ENCODE data around the gene RABEPK. TPM values are rescaled to one million over a fixed set of nuclear protein-coding genes. Genes with fewer than 3 reads are reported as not detected.

RABEPK gene
- total RNA-seq, 1 donor from 2014 or later = 19.8 TPM

GRCh38 chr9:125238127-125238914 is 38.0 kb downstream of the RABEPK start:
- no peak for TF ChIP-seq CTCF (IDR thresholded peaks at IDR 0.05; ENCODE audit: insufficient read depth, low read length, poor library complexity, severe bottlenecking)
- peaks cover 1% of the 10 kb centered on the region for H3K36me3 ChIP-seq (ENCODE audit: control insufficient read depth, insufficient read depth, low read length)
- no peaks in the 10 kb centered on the region for H3K27me3 ChIP-seq (ENCODE audit: control insufficient read depth, insufficient read depth, low read length)
- peak overlapping the region; percentile 95 for H3K4me3 ChIP-seq (ENCODE audit: low read depth, low read length)
- no peak for DNase-seq (ENCODE audit: low read depth)

GRCh38 chr9:125238915-125239446 is 38.6 kb downstream of the RABEPK start:
- Histone ChIP-seq H3K27me3 (ENCODE audit: control insufficient read depth, insufficient read depth, low read length) (no peaks in the 10 kb centered on the region), H3K36me3 (ENCODE audit: control insufficient read depth, insufficient read depth, low read length) (peaks cover 1% of the 10 kb centered on the region), H3K4me3 (ENCODE audit: low read depth, low read length) (peak overlapping the region; percentile 95)
- no peak for TF ChIP-seq CTCF (IDR thresholded peaks at IDR 0.05; ENCODE audit: insufficient read depth, low read length, poor library complexity, severe bottlenecking)
- DNase-seq (ENCODE audit: low read depth) = no peak

- no peaks in the 10 kb centered on the region for H3K36me3 ChIP-seq (ENCODE audit: control insufficient read depth, insufficient read depth, low read length)
- H3K4me3 ChIP-seq (ENCODE audit: low read depth, low read length) = peak overlapping the region; percentile 95
- H3K27me3 ChIP-seq (ENCODE audit: control insufficient read depth, insufficient read depth, low read length) = no peaks in the 10 kb centered on the region
- no peak for DNase-seq (ENCODE audit: low read depth)
- TF ChIP-seq CTCF (IDR thresholded peaks at IDR 0.05; ENCODE audit: insufficient read depth, low read length, poor library complexity, severe bottlenecking) = no peak
Measured at GRCh38 chr9:125239631-125240597, 39.6 kb downstream of the RABEPK start.

- H3K4me3 ChIP-seq (ENCODE audit: low read depth, low read length) = peak overlapping the region; percentile 95
- no peaks in the 10 kb centered on the region for H3K36me3 ChIP-seq (ENCODE audit: control insufficient read depth, insufficient read depth, low read length)
- H3K27me3 ChIP-seq (ENCODE audit: control insufficient read depth, insufficient read depth, low read length) = no peaks in the 10 kb centered on the region
- no peak for TF ChIP-seq CTCF (IDR thresholded peaks at IDR 0.05; ENCODE audit: insufficient read depth, low read length, poor library complexity, severe bottlenecking)
- no peak for DNase-seq (ENCODE audit: low read depth)
Measured at GRCh38 chr9:125240649-125240999, 40.3 kb downstream of the RABEPK start.

- TF ChIP-seq CTCF (IDR thresholded peaks at IDR 0.05; ENCODE audit: insufficient read depth, low read length, poor library complexity, severe bottlenecking) = peak; percentile 13
- peak; percentile 99 for DNase-seq (ENCODE audit: low read depth)
Measured at GRCh38 chr9:125241000-125241862, 40.9 kb downstream of the RABEPK start, which contains the start of gene HSPA5. TSS of gene HSPA5 (minus strand) at chr9:125241343. CDS start at chr9:125241126, 217 bp downstream.

More at GRCh38 chr9:125241000-125241862, 40.9 kb downstream of the RABEPK start, which contains the start of gene HSPA5:
- Histone ChIP-seq H3K27me3 (ENCODE audit: control insufficient read depth, insufficient read depth, low read length) (no peaks in the 10 kb centered on the region), H3K36me3 (ENCODE audit: control insufficient read depth, insufficient read depth, low read length) (no peaks in the 10 kb centered on the region), H3K4me3 (ENCODE audit: low read depth, low read length) (peak within 1 kb of the TSS; percentile 95)
